Adrenal gland (tissue), 5 donors: ENCODE measurements around the gene TFPI.

ENCODE experiments used
- POLR2A ChIP-seq, 2 donors: fragments of 450-650 bp; IDR thresholded peaks; one replicate each; pipeline ENCODE4 v1.6.1; 2017; ENCODE audit warnings: antibody characterized with exemption in 2 of 2, mild to moderate bottlenecking in 2 of 2, moderate library complexity in 1 of 2
- TF ChIP-seq, protein P1 (sequence below), 6 experiments: fragments of 450-650 bp in 4 of 6; fragments of 200-600 bp in 2 of 6; sonication (generic) in 1 of 6; IDR thresholded peaks; 1 replicate in 5 of 6; 2 replicates in 1 of 6; pipeline versions ENCODE4 v1.5.1 to v1.8.0; 2016 to 2021; ENCODE audit warnings: antibody characterized with exemption in 6 of 6, mild to moderate bottlenecking in 2 of 6, moderate library complexity in 1 of 6
- donor health status: DM: no; HTN: no; CAD: no.

DNA sequence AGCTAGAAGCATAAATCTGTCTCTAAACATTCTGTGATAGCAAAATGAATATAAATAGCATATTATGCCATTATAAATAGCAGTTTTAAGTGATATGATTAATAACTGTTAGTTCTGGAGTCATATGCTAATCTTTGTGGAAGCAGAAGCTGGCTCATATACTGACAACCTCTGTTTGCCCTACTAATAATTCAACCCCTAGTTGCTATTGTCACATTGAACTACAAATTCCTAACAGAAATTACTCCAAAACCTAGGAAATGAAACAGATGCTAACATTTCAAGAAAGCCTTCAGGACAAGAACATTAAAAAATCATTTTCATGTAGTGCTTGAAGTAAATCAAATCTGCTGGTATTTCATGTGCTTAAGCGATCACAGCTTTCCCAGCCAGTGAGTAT, 134.4 kb downstream of the TFPI start:
- TF ChIP-seq, protein P1, sequence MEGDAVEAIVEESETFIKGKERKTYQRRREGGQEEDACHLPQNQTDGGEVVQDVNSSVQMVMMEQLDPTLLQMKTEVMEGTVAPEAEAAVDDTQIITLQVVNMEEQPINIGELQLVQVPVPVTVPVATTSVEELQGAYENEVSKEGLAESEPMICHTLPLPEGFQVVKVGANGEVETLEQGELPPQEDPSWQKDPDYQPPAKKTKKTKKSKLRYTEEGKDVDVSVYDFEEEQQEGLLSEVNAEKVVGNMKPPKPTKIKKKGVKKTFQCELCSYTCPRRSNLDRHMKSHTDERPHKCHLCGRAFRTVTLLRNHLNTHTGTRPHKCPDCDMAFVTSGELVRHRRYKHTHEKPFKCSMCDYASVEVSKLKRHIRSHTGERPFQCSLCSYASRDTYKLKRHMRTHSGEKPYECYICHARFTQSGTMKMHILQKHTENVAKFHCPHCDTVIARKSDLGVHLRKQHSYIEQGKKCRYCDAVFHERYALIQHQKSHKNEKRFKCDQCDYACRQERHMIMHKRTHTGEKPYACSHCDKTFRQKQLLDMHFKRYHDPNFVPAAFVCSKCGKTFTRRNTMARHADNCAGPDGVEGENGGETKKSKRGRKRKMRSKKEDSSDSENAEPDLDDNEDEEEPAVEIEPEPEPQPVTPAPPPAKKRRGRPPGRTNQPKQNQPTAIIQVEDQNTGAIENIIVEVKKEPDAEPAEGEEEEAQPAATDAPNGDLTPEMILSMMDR (IDR thresholded peaks at IDR 0.05): no peak
- no peak for TF ChIP-seq POLR2A (IDR thresholded peaks at IDR 0.05)
